Stimulated activated memory B cell treated with anti-CD40 and anti-IgM and Interleukin-4, amounts not matched to agents 10 μg/mL and 1 μg/mL and 100 μg/mL, for 72 hours (primary cell): ENCODE data around the gene PFKL.

Source experiments
- ATAC-seq: fragments of 150-1000 bp; cut with Tn5 transposase; 2 replicates; pipeline ENCODE4 v1.10.0; 2021
- H3K27ac Mint-ChIP-seq: one replicate; pipeline ENCODE4 v1.8.0; 2022; ENCODE audit warnings: mild to moderate bottlenecking, mixed read lengths
- H3K27me3 Mint-ChIP-seq: one replicate; pipeline ENCODE4 v1.8.0; 2022; ENCODE audit warnings: mixed read lengths
- H3K36me3 Mint-ChIP-seq: one replicate; pipeline ENCODE4 v1.8.0; 2022; ENCODE audit warnings: mixed read lengths
- H3K4me1 Mint-ChIP-seq: one replicate; pipeline ENCODE4 v1.8.0; 2022; ENCODE audit warnings: mixed read lengths
- H3K4me3 Mint-ChIP-seq: one replicate; pipeline ENCODE4 v1.8.0; 2022; ENCODE audit warnings: mild to moderate bottlenecking, moderate library complexity, mixed read lengths
- H3K9me3 Mint-ChIP-seq: one replicate; pipeline ENCODE4 v1.8.0; 2022; ENCODE audit warnings: mixed read lengths

PFKL gene

DNA sequence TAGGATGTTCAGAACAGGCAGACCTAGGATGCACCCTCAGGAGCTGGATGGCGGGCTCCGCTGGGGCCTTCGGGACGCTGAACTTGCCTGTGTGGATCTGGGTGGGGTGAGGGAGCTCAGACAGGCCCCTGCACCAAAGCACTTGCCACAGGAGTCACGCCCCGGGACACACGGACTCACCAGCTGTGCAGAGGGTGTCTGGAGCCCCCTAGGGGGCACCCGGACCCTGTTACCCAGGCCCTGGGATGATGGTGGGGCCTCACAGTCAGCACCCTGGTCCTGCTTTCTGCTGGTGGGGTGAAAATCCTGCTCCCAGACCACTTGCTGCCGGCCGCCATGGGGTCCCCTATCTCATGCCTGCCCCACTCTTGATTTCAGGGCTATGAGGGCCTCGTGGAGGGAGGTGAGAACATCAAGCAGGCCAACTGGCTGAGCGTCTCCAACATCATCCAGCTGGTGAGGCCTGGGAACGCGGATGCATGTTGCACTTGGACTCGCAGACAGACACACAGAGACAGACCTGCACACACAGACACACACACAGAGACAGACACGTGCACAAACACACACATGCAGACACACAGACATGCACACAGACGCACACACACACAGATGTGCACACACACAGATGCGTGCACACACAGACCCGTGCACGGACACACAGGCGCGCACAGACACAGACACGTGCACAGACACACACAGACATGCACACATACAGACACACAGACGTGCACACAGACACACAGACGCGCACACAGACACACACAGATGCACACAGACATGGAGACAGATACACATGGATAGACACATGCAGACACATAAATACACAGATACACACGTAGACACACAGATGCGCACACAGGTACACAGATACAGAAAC is 11.0 kb downstream of the PFKL start:
- ATAC-seq = no peak
- H3K4me3 Mint-ChIP-seq = no peak overlapping the region
- no peaks in the 10 kb centered on the region for H3K27me3 Mint-ChIP-seq
- H3K27ac Mint-ChIP-seq = no peak overlapping the region
- H3K36me3 Mint-ChIP-seq = peaks cover 40% of the 10 kb centered on the region
- peaks cover 12% of the 10 kb centered on the region for H3K4me1 Mint-ChIP-seq
- no peaks in the 10 kb centered on the region for H3K9me3 Mint-ChIP-seq

DNA sequence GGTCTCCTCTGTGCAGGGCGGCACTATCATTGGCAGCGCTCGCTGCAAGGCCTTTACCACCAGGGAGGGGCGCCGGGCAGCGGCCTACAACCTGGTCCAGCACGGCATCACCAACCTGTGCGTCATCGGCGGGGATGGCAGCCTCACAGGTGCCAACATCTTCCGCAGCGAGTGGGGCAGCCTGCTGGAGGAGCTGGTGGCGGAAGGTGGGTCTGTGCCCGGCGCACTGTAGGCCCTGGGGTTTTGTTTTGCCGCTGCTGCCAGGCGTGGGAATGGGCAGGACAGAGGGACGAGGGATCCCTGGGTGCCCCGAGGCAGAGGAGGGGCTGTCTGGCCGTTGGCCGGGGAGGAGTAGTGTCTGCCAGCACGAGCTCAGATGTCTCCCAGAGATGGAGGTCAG is 12.2 kb downstream of the PFKL start:
- Mint-ChIP-seq H3K9me3 (no peaks in the 10 kb centered on the region), H3K27me3 (no peaks in the 10 kb centered on the region), H3K36me3 (peaks cover 47% of the 10 kb centered on the region), H3K4me1 (peaks cover 12% of the 10 kb centered on the region), H3K4me3 (no peak overlapping the region), H3K27ac (no peak overlapping the region)
- ATAC-seq = no peak

DNA sequence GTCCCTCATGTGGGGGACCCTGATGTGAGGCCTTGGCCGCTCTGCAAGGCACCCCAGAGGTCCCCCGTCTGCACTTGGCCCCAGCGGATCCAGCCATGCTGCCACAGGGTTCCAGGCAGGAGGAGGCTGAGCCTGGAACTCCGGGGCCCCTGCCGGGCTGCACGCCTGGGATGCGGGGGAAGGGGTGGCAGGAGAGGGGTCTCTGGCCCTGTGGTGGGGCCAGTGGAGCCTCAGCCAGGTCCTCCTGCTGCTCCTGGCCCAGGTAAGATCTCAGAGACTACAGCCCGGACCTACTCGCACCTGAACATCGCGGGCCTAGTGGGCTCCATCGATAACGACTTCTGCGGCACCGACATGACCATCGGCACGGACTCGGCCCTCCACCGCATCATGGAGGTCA is 12.9 kb downstream of the PFKL start:
- Mint-ChIP-seq H3K27me3 (no peaks in the 10 kb centered on the region), H3K4me3 (no peak overlapping the region), H3K27ac (no peak overlapping the region), H3K9me3 (no peaks in the 10 kb centered on the region), H3K4me1 (peaks cover 6% of the 10 kb centered on the region), H3K36me3 (peaks cover 42% of the 10 kb centered on the region)
- ATAC-seq = no peak

DNA sequence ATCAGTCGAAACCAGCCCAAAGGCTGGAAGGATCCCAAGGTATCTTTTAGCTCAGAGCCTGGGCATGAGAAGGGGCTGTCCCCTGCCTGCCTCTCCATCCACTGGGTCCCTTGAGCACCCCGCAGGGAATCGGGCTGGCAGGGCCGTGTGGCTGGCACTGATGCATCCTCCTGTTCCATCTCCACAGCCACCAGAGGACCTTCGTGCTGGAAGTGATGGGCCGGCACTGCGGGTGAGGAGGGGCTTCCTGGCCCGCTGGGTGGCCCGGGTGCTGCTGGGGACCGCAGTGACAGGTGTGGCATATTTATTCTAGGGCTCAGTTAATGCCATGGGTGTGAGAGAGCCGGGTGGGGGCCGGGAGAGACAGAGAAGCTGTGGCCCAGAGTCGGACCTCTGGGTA is 13.6 kb downstream of the PFKL start:
- Mint-ChIP-seq H3K4me3 (no peak overlapping the region), H3K9me3 (no peaks in the 10 kb centered on the region), H3K27ac (no peak overlapping the region), H3K27me3 (no peaks in the 10 kb centered on the region), H3K4me1 (no peaks in the 10 kb centered on the region), H3K36me3 (peaks cover 41% of the 10 kb centered on the region)
- ATAC-seq = no peak

DNA sequence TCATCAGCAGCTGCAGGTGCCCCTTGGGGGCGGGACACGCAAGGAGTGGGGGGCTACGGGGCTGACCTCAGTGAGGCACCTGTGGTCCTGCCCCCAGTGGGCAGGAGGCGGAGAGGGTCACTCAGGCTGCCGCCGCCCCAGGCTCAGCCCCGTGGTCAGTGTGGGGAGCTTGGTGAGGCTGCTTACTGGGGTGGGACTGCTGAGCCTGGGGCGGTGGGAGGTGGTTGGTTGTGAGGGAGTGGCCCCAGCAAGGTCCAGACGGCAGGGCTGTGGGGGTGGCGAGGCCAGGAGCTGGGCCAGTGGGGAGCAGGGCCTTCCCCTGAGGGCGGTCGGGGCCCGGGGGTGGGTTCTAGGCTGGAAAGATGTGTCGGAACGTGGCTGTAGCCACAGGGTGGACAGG is 14.3 kb downstream of the PFKL start:
- Mint-ChIP-seq H3K27me3 (no peaks in the 10 kb centered on the region), H3K36me3 (peaks cover 46% of the 10 kb centered on the region), H3K4me3 (no peak overlapping the region), H3K27ac (no peak overlapping the region), H3K4me1 (no peaks in the 10 kb centered on the region), H3K9me3 (no peaks in the 10 kb centered on the region)
- ATAC-seq = no peak

DNA sequence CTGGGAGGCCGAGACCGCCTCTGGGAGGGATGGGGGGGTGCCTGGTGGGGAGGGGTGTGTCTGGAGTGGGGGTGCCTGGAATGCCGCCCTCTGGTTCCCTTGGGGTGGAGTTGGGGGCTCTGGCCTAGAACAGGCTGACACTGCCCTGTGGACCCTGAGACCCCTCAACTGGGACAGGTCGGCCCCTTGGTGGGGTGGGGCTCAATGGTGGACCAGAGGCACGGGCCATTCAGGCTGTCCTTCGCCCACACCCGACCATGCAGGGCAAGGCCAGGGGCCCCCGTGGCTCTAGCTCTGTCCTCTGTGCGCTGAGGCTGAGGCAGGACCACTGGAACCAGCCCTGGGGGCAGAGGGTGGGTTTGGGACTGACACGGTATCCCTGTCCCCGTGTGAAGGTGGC is 14.7 kb downstream of the PFKL start:
- H3K36me3 Mint-ChIP-seq = peaks cover 50% of the 10 kb centered on the region
- H3K4me3 Mint-ChIP-seq = no peak overlapping the region
- no peak for ATAC-seq
- no peaks in the 10 kb centered on the region for H3K27me3 Mint-ChIP-seq
- no peaks in the 10 kb centered on the region for H3K4me1 Mint-ChIP-seq
- no peaks in the 10 kb centered on the region for H3K9me3 Mint-ChIP-seq
- no peak overlapping the region for H3K27ac Mint-ChIP-seq

DNA sequence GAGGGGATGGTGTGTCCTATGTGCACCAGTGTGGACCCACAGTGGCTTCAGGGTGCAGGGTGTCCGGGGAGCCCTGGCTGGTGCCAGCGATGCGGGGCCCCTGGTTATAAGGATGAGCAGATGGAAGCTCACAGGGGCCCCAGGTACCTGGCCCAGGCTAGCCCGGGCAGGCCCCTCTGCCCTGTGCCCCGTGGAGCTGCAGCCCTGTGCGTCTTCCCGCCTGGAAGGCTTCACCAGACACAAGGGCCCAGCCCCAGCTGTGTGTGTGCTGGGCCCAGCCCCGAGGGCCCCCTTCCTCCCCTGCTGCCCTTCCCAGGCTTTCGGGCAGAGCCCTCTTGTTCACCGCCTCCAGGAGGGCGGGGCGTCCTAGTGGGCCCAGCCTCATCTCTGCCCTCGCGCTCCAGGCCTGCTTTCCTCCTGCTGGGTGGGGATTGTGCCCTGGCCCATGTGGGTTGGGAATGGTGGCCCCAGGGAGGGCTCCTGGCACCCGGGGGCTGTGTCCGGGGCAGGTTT is 15.9 kb downstream of the PFKL start:
- Mint-ChIP-seq H3K27me3 (no peaks in the 10 kb centered on the region), H3K36me3 (peaks cover 50% of the 10 kb centered on the region), H3K4me1 (no peaks in the 10 kb centered on the region), H3K4me3 (no peak overlapping the region), H3K27ac (no peak overlapping the region), H3K9me3 (no peaks in the 10 kb centered on the region)
- no peak for ATAC-seq

DNA sequence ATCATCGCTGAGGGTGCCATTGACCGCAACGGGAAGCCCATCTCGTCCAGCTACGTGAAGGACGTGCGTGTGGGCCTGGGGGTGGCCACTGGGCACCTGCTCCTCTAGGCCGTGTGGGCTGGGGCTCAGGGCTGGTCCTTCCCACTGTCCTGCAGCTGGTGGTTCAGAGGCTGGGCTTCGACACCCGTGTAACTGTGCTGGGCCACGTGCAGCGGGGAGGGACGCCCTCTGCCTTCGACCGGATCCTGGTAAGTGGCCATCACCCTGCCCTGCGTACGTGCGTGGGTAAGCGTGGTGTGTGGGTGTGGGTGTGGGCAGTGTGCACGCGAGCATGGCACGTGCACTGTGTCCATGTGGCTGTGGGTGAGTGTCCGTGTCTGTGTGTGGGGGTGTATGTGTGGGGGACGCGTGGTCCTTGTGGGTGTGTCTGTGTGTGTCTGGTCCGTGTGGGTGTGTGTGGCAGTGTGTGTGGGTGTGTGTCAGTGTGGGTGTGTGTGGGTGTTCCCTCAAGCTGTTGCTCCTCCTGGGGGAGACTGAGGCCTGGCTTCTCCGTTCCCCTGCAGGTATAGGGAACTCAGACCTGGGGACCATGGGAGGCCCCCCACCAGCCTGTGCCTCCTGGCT is 16.5 kb downstream of the PFKL start:
- Mint-ChIP-seq H3K27ac (no peak overlapping the region), H3K4me3 (no peak overlapping the region), H3K27me3 (no peaks in the 10 kb centered on the region), H3K9me3 (no peaks in the 10 kb centered on the region), H3K4me1 (no peaks in the 10 kb centered on the region), H3K36me3 (peaks cover 45% of the 10 kb centered on the region)
- no peak for ATAC-seq

DNA sequence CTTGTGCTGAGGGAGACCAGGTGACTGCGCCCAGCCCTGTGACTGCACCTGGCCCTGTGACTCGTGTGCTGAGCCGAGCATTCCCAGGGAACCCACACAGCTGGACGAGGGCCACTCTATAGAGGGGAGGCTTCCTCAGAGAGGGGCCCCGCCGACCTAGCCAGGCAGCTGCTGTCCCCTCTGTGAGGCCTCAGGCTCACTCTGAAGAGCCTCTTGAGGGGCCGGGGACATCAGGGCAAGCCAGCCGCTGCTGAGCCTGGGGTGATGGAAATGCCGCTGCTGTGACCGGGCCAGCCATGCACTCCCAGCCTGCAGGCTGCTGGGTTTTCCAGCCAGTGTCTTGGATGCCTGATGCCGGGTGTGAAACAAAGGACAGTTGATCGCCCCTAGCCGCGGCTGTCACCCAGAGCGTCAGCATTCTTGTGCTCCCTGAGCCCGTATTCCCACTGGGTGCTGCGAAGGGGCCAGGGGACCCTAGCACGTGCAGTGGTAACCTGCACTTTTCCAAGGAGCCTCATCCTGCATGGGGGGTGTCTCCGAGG is 17.5 kb downstream of the PFKL start:
- no peak for ATAC-seq
- H3K4me3 Mint-ChIP-seq = no peak overlapping the region
- no peaks in the 10 kb centered on the region for H3K4me1 Mint-ChIP-seq
- no peaks in the 10 kb centered on the region for H3K9me3 Mint-ChIP-seq
- no peak overlapping the region for H3K27ac Mint-ChIP-seq
- peaks cover 42% of the 10 kb centered on the region for H3K36me3 Mint-ChIP-seq
- H3K27me3 Mint-ChIP-seq = no peaks in the 10 kb centered on the region

DNA sequence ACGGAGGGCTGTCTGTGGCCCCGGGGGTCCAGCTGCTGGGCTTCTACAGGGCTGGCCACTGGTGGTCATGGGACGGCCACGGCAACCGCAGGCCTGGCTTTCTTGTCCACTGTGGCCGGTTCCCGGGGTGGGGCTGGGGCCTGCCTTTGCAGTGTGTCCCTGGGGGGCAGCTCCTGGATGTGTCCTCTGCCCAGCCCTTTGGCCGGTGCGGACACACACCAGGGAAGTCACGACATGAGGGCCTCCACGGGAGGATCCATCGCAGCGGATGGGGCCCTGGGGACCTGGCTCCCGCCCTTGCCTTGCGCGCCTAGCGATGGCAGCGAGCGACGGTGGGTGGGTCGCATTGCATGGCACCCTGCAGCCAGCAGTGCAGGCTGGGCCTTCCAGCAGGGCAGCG is 18.0 kb downstream of the PFKL start:
- no peak for ATAC-seq
- Mint-ChIP-seq H3K27me3 (no peaks in the 10 kb centered on the region), H3K4me3 (no peak overlapping the region), H3K9me3 (no peaks in the 10 kb centered on the region), H3K4me1 (no peaks in the 10 kb centered on the region), H3K36me3 (peaks cover 46% of the 10 kb centered on the region), H3K27ac (no peak overlapping the region)

DNA sequence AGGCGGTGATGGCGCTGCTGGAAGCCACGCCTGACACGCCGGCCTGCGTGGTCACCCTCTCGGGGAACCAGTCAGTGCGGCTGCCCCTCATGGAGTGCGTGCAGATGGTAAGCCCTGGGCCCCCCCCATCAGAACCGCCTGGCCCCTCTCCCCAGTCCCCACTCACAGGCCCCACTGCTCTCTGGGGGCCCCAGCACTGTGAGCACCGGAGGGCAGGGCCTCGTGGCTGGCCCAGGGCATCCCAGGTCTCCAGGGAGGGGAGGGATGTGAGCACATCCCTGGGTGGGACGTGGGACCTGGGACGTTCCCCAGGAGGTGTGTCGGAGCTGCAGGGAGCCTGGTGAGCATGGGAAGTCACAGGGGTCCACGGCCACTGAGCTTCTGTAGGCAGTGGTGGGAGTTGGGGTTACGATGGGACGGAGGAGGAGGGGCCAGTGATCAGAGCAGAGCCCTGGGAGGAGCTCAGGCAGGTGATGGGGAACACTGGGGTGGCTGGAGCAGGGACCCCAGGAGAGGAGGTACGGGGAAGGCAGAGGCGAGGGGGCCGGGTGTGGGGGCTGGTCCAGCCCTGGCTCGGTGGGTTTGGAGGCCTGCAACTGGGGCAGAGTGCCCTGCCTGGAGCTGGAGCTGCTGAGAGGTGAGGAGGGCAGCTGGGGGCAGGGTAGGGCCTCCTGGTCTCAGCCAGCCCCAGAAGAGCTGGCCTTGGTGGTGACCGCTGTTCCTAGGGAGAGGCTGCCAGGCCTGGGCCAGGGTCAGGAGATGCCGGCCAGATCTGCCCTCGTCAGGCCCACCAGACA is 18.8 kb downstream of the PFKL start:
- H3K9me3 Mint-ChIP-seq = no peaks in the 10 kb centered on the region
- H3K36me3 Mint-ChIP-seq = peaks cover 46% of the 10 kb centered on the region
- H3K27me3 Mint-ChIP-seq = no peaks in the 10 kb centered on the region
- ATAC-seq = no peak
- H3K27ac Mint-ChIP-seq = no peak overlapping the region
- no peak overlapping the region for H3K4me3 Mint-ChIP-seq
- no peaks in the 10 kb centered on the region for H3K4me1 Mint-ChIP-seq

DNA sequence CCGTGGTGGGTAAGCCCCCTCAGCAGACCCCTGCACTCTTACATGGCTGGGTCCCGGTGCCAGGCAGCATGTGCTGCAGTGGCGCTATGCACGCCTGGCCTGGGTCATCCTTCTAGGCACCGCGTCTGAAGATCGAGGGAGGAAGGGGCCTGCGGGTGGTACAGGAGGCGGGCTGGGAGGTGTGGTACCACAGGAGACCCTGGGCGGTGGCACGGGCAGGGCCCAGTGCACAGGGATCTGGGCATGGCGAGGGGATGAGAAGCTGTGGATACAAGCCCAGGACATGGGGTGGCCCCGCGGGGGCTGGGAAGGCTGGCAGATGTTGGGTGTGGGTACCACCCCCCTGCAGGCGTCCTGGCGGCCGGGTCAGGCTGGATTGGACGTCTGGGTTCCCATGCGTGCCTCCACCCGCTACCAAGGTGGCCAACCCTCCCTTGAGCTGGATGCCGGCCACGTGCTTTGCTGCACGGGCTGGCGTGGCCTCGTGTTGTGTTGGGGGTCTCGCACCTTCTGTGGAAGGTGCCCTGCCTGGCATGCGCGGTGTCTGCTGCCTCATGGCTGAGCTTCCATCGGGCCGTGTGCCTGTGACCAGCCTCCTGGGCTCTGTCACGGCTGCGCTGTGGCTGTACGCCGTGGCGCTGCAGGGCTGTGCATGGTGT is 19.7 kb downstream of the PFKL start:
- Mint-ChIP-seq H3K27me3 (no peaks in the 10 kb centered on the region), H3K4me1 (no peaks in the 10 kb centered on the region), H3K27ac (no peak overlapping the region), H3K36me3 (peaks cover 42% of the 10 kb centered on the region), H3K9me3 (no peaks in the 10 kb centered on the region), H3K4me3 (no peak overlapping the region)
- no peak for ATAC-seq

DNA sequence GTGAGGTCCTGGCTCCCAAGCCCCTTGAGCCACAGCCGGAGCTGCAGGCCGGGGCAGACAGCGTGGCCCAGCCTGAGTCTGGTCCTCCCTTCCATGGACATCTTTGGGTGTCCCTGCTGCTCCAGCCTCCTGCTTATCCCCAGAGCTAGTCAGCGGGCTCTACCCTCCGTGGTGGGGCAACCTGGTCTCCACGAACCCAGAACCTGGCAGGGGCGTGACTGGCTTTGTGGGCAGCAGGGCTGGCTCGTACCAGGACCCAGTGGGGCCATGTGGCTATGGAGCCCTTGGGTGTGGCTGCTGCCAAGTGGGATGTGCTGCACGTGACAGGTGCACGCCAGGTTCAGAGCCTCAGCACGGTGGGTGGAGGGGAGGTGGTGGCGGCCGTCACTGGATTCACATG is 21.0 kb downstream of the PFKL start:
- Mint-ChIP-seq H3K27me3 (no peaks in the 10 kb centered on the region), H3K9me3 (no peaks in the 10 kb centered on the region), H3K36me3 (peaks cover 51% of the 10 kb centered on the region), H3K27ac (no peak overlapping the region), H3K4me3 (no peak overlapping the region), H3K4me1 (no peaks in the 10 kb centered on the region)
- ATAC-seq = no peak

DNA sequence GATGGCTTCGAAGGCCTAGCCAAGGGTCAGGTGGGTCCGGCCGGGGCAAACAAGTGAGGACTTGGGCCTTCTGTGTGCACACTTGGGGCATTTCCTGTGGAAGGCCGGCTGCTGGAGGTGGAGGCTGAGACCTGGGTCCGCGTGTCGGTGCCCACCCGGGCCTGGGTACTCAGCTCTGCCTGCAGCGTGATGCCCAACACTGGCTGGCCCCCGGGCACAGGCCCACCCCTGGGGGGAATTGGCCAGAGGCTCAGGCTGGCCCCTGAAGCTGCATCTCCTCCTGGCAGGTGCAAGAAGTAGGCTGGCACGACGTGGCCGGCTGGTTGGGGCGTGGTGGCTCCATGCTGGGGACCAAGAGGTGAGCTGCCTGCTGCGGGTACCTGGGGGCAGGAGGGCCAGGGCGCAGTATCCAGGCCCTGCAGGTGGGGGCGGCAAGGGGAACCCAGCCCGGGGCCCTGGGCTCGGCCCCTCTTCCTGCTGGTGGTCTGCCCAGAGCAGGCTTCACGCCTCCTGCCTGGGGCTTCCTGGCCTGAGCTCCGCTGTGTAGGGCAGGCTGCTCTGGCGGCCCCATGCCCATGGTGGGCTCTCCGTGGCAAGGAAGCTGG is 22.1 kb downstream of the PFKL start:
- peaks cover 44% of the 10 kb centered on the region for H3K36me3 Mint-ChIP-seq

More for the DNA sequence above, 22.1 kb downstream of the PFKL start:
- no peak for ATAC-seq
- no peaks in the 10 kb centered on the region for H3K4me1 Mint-ChIP-seq
- no peaks in the 10 kb centered on the region for H3K27me3 Mint-ChIP-seq
- H3K9me3 Mint-ChIP-seq = no peaks in the 10 kb centered on the region
- H3K27ac Mint-ChIP-seq = no peak overlapping the region
- H3K4me3 Mint-ChIP-seq = no peak overlapping the region
